B cell (primary cell): Measurements from ENCODE around the gene KHDC3L. TPM values are rescaled to one million over a fixed set of nuclear protein-coding genes. Genes with fewer than 3 reads are reported as not detected.

Experiments
- ATAC-seq: fragments of 200-7000 bp; cut with Tn5 transposase; one replicate; pipeline ENCODE4 v1.10.0; 2021; ENCODE audit warnings: low read depth, mild to moderate bottlenecking, moderate number of reproducible peaks, moderate library complexity
- CTCF ChIA-PET: fragments of 350-600 bp; sonication (Branson Sonifier 250); formaldehyde crosslinking; loops from one replicate; lab custom pipeline; 2021; ENCODE audit warnings: antibody characterized with exemption, inconsistent platforms; lab: Charles Lee
- POLR2A ChIA-PET: fragments of 350-600 bp; sonication (Branson Sonifier 250); formaldehyde crosslinking; loops from one replicate; lab custom pipeline; 2021; ENCODE audit warnings: antibody characterized with exemption; lab: Charles Lee
- DNase-seq: peaks from one replicate; pipeline ENCODE4 v3.0.0; 2013
- H2AFZ ChIP-seq: 2 replicates; pipeline ENCODE4 v1.6.1; 2012; ENCODE audit warnings: mild to moderate bottlenecking, low read depth, low read length; ENCODE audit not compliant: insufficient read depth, poor library complexity, severe bottlenecking
- H3K27ac ChIP-seq, 2 donors: 1 replicate in 1 of 2; 2 replicates in 1 of 2; pipeline ENCODE4 v1.5.1; 2012 to 2013; ENCODE audit warnings: low read length in 2 of 2, mild to moderate bottlenecking in 2 of 2, moderate library complexity in 1 of 2
- H3K27me3 ChIP-seq, 4 experiments: fragments of 200-600 bp in 1 of 4; sonication (generic) in 1 of 4; replicated peaks in 1 of 4; 1 replicate in 2 of 4; 2 replicates in 2 of 4; pipeline versions ENCODE4 v1.6.1 to v1.7.0; 2013 to 2016; ENCODE audit warnings: low read length in 3 of 4, mild to moderate bottlenecking in 2 of 4, mixed read lengths in 1 of 4, moderate library complexity in 1 of 4; ENCODE audit not compliant: insufficient read depth in 4 of 4, control insufficient read depth in 3 of 4; ENCODE audit errors: control extremely low read depth in 1 of 4
- H3K36me3 ChIP-seq, 2 experiments: replicated peaks in 1 of 2; 1 replicate in 1 of 2; 2 replicates in 1 of 2; pipeline versions ENCODE4 v1.6.1 to v1.7.1; 2013; ENCODE audit warnings: low read length in 1 of 2; ENCODE audit not compliant: insufficient read depth in 2 of 2, control insufficient read depth in 1 of 2; ENCODE audit errors: control extremely low read depth in 1 of 2, extremely low read depth in 1 of 2
- H3K4me1 ChIP-seq, 2 donors: fragments of 200-600 bp in 1 of 2; sonication (generic) in 1 of 2; 1 replicate in 1 of 2; 2 replicates in 1 of 2; pipeline versions ENCODE4 v1.5.1 to v1.6.1; 2013 to 2017; ENCODE audit warnings: low read length in 2 of 2; ENCODE audit not compliant: control insufficient read depth in 2 of 2, insufficient read depth in 2 of 2
- H3K4me2 ChIP-seq: replicated peaks from 2 replicates; pipeline ENCODE3; 2012; ENCODE audit warnings: mild to moderate bottlenecking, low read depth, low read length; ENCODE audit not compliant: poor library complexity, severe bottlenecking
- H3K4me3 ChIP-seq, 5 experiments: fragments of 200-600 bp in 1 of 5; sonication (generic) in 1 of 5; 1 replicate in 3 of 5; 2 replicates in 2 of 5; pipeline versions ENCODE4 v1.5.1 to v1.7.0; 2011 to 2016; ENCODE audit warnings: low read length in 4 of 5, mild to moderate bottlenecking in 4 of 5, low read depth in 2 of 5, control low read depth in 1 of 5, moderate library complexity in 1 of 5; ENCODE audit not compliant: insufficient read depth in 1 of 5; ENCODE audit errors: control extremely low read depth in 1 of 5, extremely low read depth in 1 of 5
- H3K79me2 ChIP-seq: fragments of 200-600 bp; sonication (generic); one replicate; pipeline ENCODE4 v1.6.0; 2016; ENCODE audit warnings: low read length; ENCODE audit not compliant: control insufficient read depth, insufficient read depth
- H3K9ac ChIP-seq: fragments of 200-600 bp; sonication (generic); 2 replicates; pipeline ENCODE4 v1.6.1; 2017; ENCODE audit warnings: mild to moderate bottlenecking, low read length, moderate library complexity
- H3K9me3 ChIP-seq, 3 donors: one replicate each; pipeline versions ENCODE4 v1.6.1 to v1.7.1; 2013; ENCODE audit warnings: low read length in 2 of 3; ENCODE audit not compliant: control insufficient read depth in 2 of 3, insufficient read depth in 1 of 3; ENCODE audit errors: control extremely low read depth in 1 of 3
- H4K20me1 ChIP-seq: 2 replicates; pipeline ENCODE4 v1.6.0; 2012; ENCODE audit warnings: mild to moderate bottlenecking, low read length; ENCODE audit not compliant: insufficient read depth, control insufficient read depth, poor library complexity, severe bottlenecking
- H3K27ac Mint-ChIP-seq: one replicate; pipeline ENCODE4 v1.8.0; 2021; ENCODE audit warnings: mixed read lengths
- H3K27me3 Mint-ChIP-seq: one replicate; pipeline ENCODE4 v1.8.0; 2021; ENCODE audit warnings: mixed read lengths
- H3K4me1 Mint-ChIP-seq: one replicate; pipeline ENCODE4 v1.8.0; 2021; ENCODE audit warnings: mixed read lengths
- H3K4me3 Mint-ChIP-seq: one replicate; pipeline ENCODE4 v1.8.0; 2021; ENCODE audit warnings: mixed read lengths
- H3K9me3 Mint-ChIP-seq: one replicate; pipeline ENCODE4 v1.8.0; 2022; ENCODE audit warnings: mixed read lengths; ENCODE audit not compliant: insufficient read depth
- EZH2 ChIP-seq: IDR thresholded peaks from 2 replicates; pipeline ENCODE4 v1.6.1; 2012; ENCODE audit warnings: borderline replicate concordance, low read depth, mild to moderate bottlenecking, moderate library complexity, low read length; ENCODE audit not compliant: insufficient read depth, poor library complexity, severe bottlenecking
- WGBS: methylation state at CpG from one replicate; pipeline ENCODE4 v1.1.5; 2013; ENCODE audit warnings: missing lambda C conversion rate; ENCODE audit not compliant: insufficient coverage; 5-methylcytosine and 5-hydroxymethylcytosine counted together
- intact Hi-C: fragments of 100-400 bp; cut with micrococcal nuclease; formaldehyde crosslinking; loops from one replicate; pipeline ENCODE4 v1.10.0; 2022
- polyA plus RNA-seq: library from polyadenylated mRNA; depleted of rRNA; stranded (reverse); fragments of >200 nt; gene quantifications from 2 replicates; pipeline ENCODE4 v1.2.3, GENCODE V29; 2012
- total RNA-seq, 2 donors: library from RNA; stranded (reverse); fragments of 120-200 nt in 1 of 2; gene quantifications; 1 replicate in 1 of 2; 2 replicates in 1 of 2; pipeline versions ENCODE4 v1.2.3 to v1.2.4, GENCODE V29; 2013 to 2022
- TF ChIP-seq, protein P1 (sequence below): fragments of 200-600 bp; IDR thresholded peaks from one replicate; pipeline ENCODE4 v1.8.0; 2022; ENCODE audit warnings: antibody characterized with exemption, mild to moderate bottlenecking

KHDC3L gene
- total and polyA plus RNA-seq, 2 donors (not counting 1 experiment from before 2014, with no cell fraction given) = not detected

GRCh38 chr6:73362869-73363536, 545 bp downstream of the KHDC3L start:
- no peak overlapping the region for H3K4me2 ChIP-seq
- TF ChIP-seq EZH2 = no peak
- TF ChIP-seq, protein P1, sequence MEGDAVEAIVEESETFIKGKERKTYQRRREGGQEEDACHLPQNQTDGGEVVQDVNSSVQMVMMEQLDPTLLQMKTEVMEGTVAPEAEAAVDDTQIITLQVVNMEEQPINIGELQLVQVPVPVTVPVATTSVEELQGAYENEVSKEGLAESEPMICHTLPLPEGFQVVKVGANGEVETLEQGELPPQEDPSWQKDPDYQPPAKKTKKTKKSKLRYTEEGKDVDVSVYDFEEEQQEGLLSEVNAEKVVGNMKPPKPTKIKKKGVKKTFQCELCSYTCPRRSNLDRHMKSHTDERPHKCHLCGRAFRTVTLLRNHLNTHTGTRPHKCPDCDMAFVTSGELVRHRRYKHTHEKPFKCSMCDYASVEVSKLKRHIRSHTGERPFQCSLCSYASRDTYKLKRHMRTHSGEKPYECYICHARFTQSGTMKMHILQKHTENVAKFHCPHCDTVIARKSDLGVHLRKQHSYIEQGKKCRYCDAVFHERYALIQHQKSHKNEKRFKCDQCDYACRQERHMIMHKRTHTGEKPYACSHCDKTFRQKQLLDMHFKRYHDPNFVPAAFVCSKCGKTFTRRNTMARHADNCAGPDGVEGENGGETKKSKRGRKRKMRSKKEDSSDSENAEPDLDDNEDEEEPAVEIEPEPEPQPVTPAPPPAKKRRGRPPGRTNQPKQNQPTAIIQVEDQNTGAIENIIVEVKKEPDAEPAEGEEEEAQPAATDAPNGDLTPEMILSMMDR = no peak
- no peak for ATAC-seq
- H3K9me3 Mint-ChIP-seq = no peaks in the 10 kb centered on the region
- peaks cover 7% of the 10 kb centered on the region for H3K27me3 Mint-ChIP-seq
- H3K4me3 ChIP-seq = no peak overlapping the region
- intact Hi-C loops = no loop called here
- H3K4me3 Mint-ChIP-seq = no peak overlapping the region
- DNase-seq = no peak
- no peaks in the 10 kb centered on the region for H3K79me2 ChIP-seq
- H4K20me1 ChIP-seq = no peaks in the 10 kb centered on the region
- no peak overlapping the region for H3K27ac Mint-ChIP-seq
- H3K27me3 ChIP-seq = no peaks in the 10 kb centered on the region
- H3K36me3 ChIP-seq = no peaks in the 10 kb centered on the region
- CTCF ChIA-PET = no interaction called here
- POLR2A ChIA-PET = no interaction called here
- H3K4me1 Mint-ChIP-seq = no peaks in the 10 kb centered on the region
- H3K9me3 ChIP-seq = no peaks in the 10 kb centered on the region
- no peak overlapping the region for H2AFZ ChIP-seq
- H3K9ac ChIP-seq = no peak overlapping the region
- H3K4me1 ChIP-seq = no peaks in the 10 kb centered on the region
- WGBS = 96% methylated on average over 30 of the region's 31 CpGs
- no peak overlapping the region for H3K27ac ChIP-seq

DNA sequence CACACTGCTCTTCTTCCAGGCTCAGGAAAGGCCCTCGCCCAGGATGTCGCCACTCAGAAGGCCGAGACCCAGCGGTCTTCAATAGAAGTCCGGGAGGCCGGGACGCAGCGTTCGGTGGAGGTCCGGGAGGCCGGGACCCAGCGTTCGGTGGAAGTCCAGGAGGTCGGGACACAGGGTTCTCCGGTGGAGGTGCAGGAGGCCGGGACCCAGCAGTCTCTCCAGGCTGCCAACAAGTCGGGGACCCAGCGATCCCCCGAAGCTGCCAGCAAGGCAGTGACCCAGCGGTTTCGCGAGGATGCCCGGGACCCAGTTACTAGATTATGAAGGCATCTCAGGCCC, 1.0 kb downstream of the KHDC3L start:
- H4K20me1 ChIP-seq = no peaks in the 10 kb centered on the region
- no peak for ATAC-seq
- Mint-ChIP-seq H3K9me3 (no peaks in the 10 kb centered on the region), H3K27ac (no peak overlapping the region), H3K4me1 (no peaks in the 10 kb centered on the region), H3K27me3 (peaks cover 7% of the 10 kb centered on the region), H3K4me3 (no peak overlapping the region)
- H3K4me3 ChIP-seq = no peak overlapping the region
- no peak overlapping the region for H3K9ac ChIP-seq
- intact Hi-C loops = no loop called here
- no peaks in the 10 kb centered on the region for H3K36me3 ChIP-seq
- H3K79me2 ChIP-seq = no peaks in the 10 kb centered on the region
- H2AFZ ChIP-seq = no peak overlapping the region
- POLR2A ChIA-PET = no interaction called here
- no peaks in the 10 kb centered on the region for H3K4me1 ChIP-seq
- H3K9me3 ChIP-seq = no peaks in the 10 kb centered on the region
- CTCF ChIA-PET = no interaction called here
- H3K4me2 ChIP-seq = no peak overlapping the region
- H3K27me3 ChIP-seq = no peaks in the 10 kb centered on the region
- WGBS = 98% methylated on average over 23 of the region's 23 CpGs
- H3K27ac ChIP-seq = no peak overlapping the region
- DNase-seq = no peak
- TF ChIP-seq, protein P1 = no peak
- TF ChIP-seq EZH2 = no peak
